Brain microvascular endothelial cell (primary cell): ENCODE results near the gene RRBP1.

Source experiments
- DNase-seq: peaks from one replicate; pipeline ENCODE4 v3.0.0-alpha.2; 2020
- H3K27ac ChIP-seq: fragments of 250-450 bp; sonication (Bioruptor Pico); 2 replicates; pipeline ENCODE4 v1.5.1; 2020; ENCODE audit warnings: mild to moderate bottlenecking, moderate library complexity
- H3K27me3 ChIP-seq: fragments of 250-450 bp; sonication (Bioruptor Pico); replicated peaks from 2 replicates; pipeline ENCODE4 v1.5.1; 2020; ENCODE audit warnings: mild to moderate bottlenecking
- H3K36me3 ChIP-seq: fragments of 250-450 bp; sonication (Bioruptor Pico); replicated peaks from 2 replicates; pipeline ENCODE4 v1.5.1; 2020; ENCODE audit warnings: mild to moderate bottlenecking
- H3K4me3 ChIP-seq: 2 replicates; pipeline ENCODE4 v1.5.1; 2011; ENCODE audit warnings: low read depth, mild to moderate bottlenecking, control low read depth, low read length, moderate library complexity
- CTCF ChIP-seq: IDR thresholded peaks from 2 replicates; pipeline ENCODE4 v1.5.1; 2011; ENCODE audit warnings: low read depth, mild to moderate bottlenecking, moderate library complexity, low read length, control low read depth, inconsistent platforms; ENCODE audit errors: missing control alignments
- in situ Hi-C: cut with HindIII; loops from 2 replicates; pipeline ENCODE4 v1.10.0; 2017; ENCODE audit warnings: low sequenced_read_pairs, low pct_ligation_motif_present

The RRBP1 gene

GRCh38 chr20:17633850-17634500, 48.1 kb downstream of the RRBP1 start:
- no peak overlapping the region for H3K4me3 ChIP-seq
- no peaks in the 10 kb centered on the region for H3K27me3 ChIP-seq
- in situ Hi-C loops, result no loop called here
- no peak for DNase-seq
- peaks cover 89% of the 10 kb centered on the region for H3K36me3 ChIP-seq
- H3K27ac ChIP-seq, result no peak overlapping the region
- no peak for TF ChIP-seq CTCF

GRCh38 chr20:17633221-17633849, 48.7 kb downstream of the RRBP1 start:
- TF ChIP-seq CTCF, result no peak
- no peak for DNase-seq
- Histone ChIP-seq H3K36me3 (peaks cover 89% of the 10 kb centered on the region), H3K27me3 (no peaks in the 10 kb centered on the region), H3K27ac (no peak overlapping the region), H3K4me3 (no peak overlapping the region)
- in situ Hi-C loops, result no loop called here

- no peak overlapping the region for H3K27ac ChIP-seq
- DNase-seq, result no peak
- peaks cover 96% of the 10 kb centered on the region for H3K36me3 ChIP-seq
- no peak for TF ChIP-seq CTCF
- in situ Hi-C loops, result no loop called here
- H3K27me3 ChIP-seq, result no peaks in the 10 kb centered on the region
- H3K4me3 ChIP-seq, result no peak overlapping the region
Measured at GRCh38 chr20:17631576-17632319, 50.3 kb downstream of the RRBP1 start.

- DNase-seq, result no peak
- Histone ChIP-seq H3K4me3 (no peak overlapping the region), H3K36me3 (peaks cover 97% of the 10 kb centered on the region), H3K27ac (no peak overlapping the region), H3K27me3 (no peaks in the 10 kb centered on the region)
- in situ Hi-C loops, result no loop called here
- no peak for TF ChIP-seq CTCF
Measured at GRCh38 chr20:17630806-17631195, 51.2 kb downstream of the RRBP1 start.

GRCh38 chr20:17630151-17630805, 51.8 kb downstream of the RRBP1 start:
- DNase-seq, result no peak
- Histone ChIP-seq H3K27ac (no peak overlapping the region), H3K36me3 (peaks cover 98% of the 10 kb centered on the region), H3K4me3 (no peak overlapping the region), H3K27me3 (no peaks in the 10 kb centered on the region)
- in situ Hi-C loops, result no loop called here
- no peak for TF ChIP-seq CTCF
